ENCODE measurements around the gene SGCD.

The SGCD gene

DNA sequence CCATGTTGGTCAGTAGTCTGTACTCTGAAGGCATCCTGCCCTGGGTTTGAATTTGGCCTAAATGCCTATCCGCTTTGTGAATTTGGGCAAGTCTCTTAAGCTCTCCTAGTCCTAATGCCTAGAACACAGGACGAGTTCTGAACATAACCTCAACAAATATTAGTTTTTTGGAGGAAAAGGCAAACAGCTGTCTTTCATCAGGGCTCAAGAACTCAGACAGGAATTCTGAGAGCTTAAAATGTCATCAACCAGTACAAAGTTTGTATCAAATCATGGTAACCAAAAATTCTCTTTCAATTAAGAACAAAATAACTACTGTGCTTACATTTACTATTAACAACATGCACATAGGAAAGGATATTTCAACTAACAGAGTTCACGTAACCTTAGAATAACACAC lies 340.7 kb downstream of the SGCD start:
- Histone ChIP-seq H3K27me3 (no peaks in the 10 kb centered on the region), H3K27ac (no peak overlapping the region), H3K4me1 (ENCODE audit: control insufficient read depth in 1 of 2, insufficient read depth in 1 of 2, low read depth in 1 of 2, low read length in 1 of 2) (no peaks in the 10 kb centered on the region), H3K9me3 (no peaks in the 10 kb centered on the region), H3K36me3 (no peaks in the 10 kb centered on the region), H3K4me3 (ENCODE audit: low read depth in 1 of 2, low read length in 1 of 2) (no peak overlapping the region)
- no peak for TF ChIP-seq CTCF (IDR thresholded peaks at IDR 0.05)

- H3K4me1 ChIP-seq (ENCODE audit: control insufficient read depth in 1 of 2, insufficient read depth in 1 of 2, low read depth in 1 of 2, low read length in 1 of 2) = no peaks in the 10 kb centered on the region
- no peak overlapping the region for H3K4me3 ChIP-seq (ENCODE audit: low read depth in 1 of 2, low read length in 1 of 2)
- H3K9me3 ChIP-seq = no peaks in the 10 kb centered on the region
- no peak overlapping the region for H3K27ac ChIP-seq
- no peaks in the 10 kb centered on the region for H3K27me3 ChIP-seq
- H3K36me3 ChIP-seq = no peaks in the 10 kb centered on the region
- no peak for TF ChIP-seq CTCF (IDR thresholded peaks at IDR 0.05)
Measured at GRCh38 chr5:156669416-156669815, 342.5 kb downstream of the SGCD start.

DNA sequence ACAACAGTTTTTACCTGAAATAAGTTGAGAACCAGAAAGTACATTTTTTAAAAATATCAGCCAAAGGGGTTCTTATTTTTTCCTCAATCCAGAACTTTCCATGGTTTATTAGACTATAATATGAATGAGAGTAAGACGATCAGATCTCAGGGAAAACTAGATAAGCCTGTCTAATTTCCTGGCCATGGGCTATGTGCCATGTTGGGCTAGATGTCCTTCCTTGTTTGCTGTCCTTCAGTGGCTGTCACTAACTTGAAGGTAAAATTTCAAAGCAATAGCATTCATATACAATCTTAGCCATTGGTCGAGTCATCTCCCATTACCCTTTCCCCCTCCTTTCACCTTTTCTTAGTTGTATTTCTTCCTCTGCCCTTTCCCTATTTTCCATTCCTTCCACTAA lies 343.7 kb downstream of the SGCD start:
- Histone ChIP-seq H3K4me3 (ENCODE audit: low read depth in 1 of 2, low read length in 1 of 2) (no peak overlapping the region), H3K9me3 (no peaks in the 10 kb centered on the region), H3K27ac (no peak overlapping the region), H3K4me1 (ENCODE audit: control insufficient read depth in 1 of 2, insufficient read depth in 1 of 2, low read depth in 1 of 2, low read length in 1 of 2) (no peaks in the 10 kb centered on the region), H3K36me3 (no peaks in the 10 kb centered on the region), H3K27me3 (no peaks in the 10 kb centered on the region)
- TF ChIP-seq CTCF (IDR thresholded peaks at IDR 0.05) = no peak

DNA sequence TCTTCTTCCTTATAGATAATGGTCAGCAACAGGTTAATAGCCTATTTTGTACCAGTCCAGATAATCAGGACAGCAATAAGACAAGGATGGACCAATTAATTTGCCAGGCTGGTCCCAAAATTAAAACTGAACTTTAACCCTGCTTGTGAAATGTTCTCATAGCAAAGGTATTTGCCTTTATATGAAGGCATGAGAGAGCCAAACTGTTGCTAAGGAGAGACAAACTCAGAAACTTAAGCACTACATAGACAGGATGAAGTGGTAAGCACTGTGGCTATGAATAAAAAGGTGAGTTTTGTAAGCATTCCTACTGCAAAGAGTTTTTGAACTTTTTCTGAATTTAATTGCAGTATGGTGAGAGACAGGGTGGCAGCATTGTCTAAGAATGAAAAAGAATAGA lies 348.4 kb downstream of the SGCD start:
- no peaks in the 10 kb centered on the region for H3K9me3 ChIP-seq
- no peak overlapping the region for H3K27ac ChIP-seq
- H3K27me3 ChIP-seq = no peaks in the 10 kb centered on the region
- no peaks in the 10 kb centered on the region for H3K4me1 ChIP-seq (ENCODE audit: control insufficient read depth in 1 of 2, insufficient read depth in 1 of 2, low read depth in 1 of 2, low read length in 1 of 2)
- no peaks in the 10 kb centered on the region for H3K36me3 ChIP-seq
- H3K4me3 ChIP-seq (ENCODE audit: low read depth in 1 of 2, low read length in 1 of 2) = no peak overlapping the region
- TF ChIP-seq CTCF (IDR thresholded peaks at IDR 0.05) = no peak

GRCh38 chr5:156677963-156678362 lies 351.0 kb downstream of the SGCD start:
- Histone ChIP-seq H3K9me3 (no peaks in the 10 kb centered on the region), H3K4me3 (ENCODE audit: low read depth in 1 of 2, low read length in 1 of 2) (no peak overlapping the region), H3K36me3 (no peaks in the 10 kb centered on the region), H3K27ac (no peak overlapping the region), H3K4me1 (ENCODE audit: control insufficient read depth in 1 of 2, insufficient read depth in 1 of 2, low read depth in 1 of 2, low read length in 1 of 2) (no peaks in the 10 kb centered on the region), H3K27me3 (no peaks in the 10 kb centered on the region)
- no peak for TF ChIP-seq CTCF (IDR thresholded peaks at IDR 0.05)

GRCh38 chr5:156678484-156678883 lies 351.5 kb downstream of the SGCD start:
- H3K4me3 ChIP-seq (ENCODE audit: low read depth in 1 of 2, low read length in 1 of 2) = no peak overlapping the region
- H3K36me3 ChIP-seq = no peaks in the 10 kb centered on the region
- H3K27ac ChIP-seq = no peak overlapping the region
- H3K9me3 ChIP-seq = no peaks in the 10 kb centered on the region
- TF ChIP-seq CTCF (IDR thresholded peaks at IDR 0.05) = no peak
- H3K4me1 ChIP-seq (ENCODE audit: control insufficient read depth in 1 of 2, insufficient read depth in 1 of 2, low read depth in 1 of 2, low read length in 1 of 2) = no peaks in the 10 kb centered on the region
- H3K27me3 ChIP-seq = no peaks in the 10 kb centered on the region

Measured in neutrophil (primary cell).